Mucosa of descending colon (tissue), 3 donors: ENCODE data around the gene BACE1-AS. TPM values are rescaled to one million over a fixed set of nuclear protein-coding genes. Genes with fewer than 3 reads are reported as not detected.

Experiments used
- ATAC-seq: fragments of 200-7000 bp; cut with Tn5 transposase; one replicate; pipeline ENCODE4 v1.9.1; 2020; ENCODE audit warnings: mild to moderate bottlenecking, moderate library complexity
- DNase-seq, 3 donors: peaks; one replicate each; pipeline ENCODE4 v3.0.0-alpha.2; 2020
- H3K36me3 ChIP-seq: fragments of 200-600 bp; one replicate; pipeline ENCODE4 v1.8.0; 2021; ENCODE audit warnings: low read depth, mild to moderate bottlenecking
- H3K4me1 ChIP-seq: fragments of 200-600 bp; one replicate; pipeline ENCODE4 v1.8.0; 2021; ENCODE audit warnings: low read depth, mild to moderate bottlenecking
- H3K4me3 ChIP-seq: fragments of 200-600 bp; one replicate; pipeline ENCODE4 v1.8.0; 2021; ENCODE audit warnings: mild to moderate bottlenecking
- H3K9me3 ChIP-seq: fragments of 200-600 bp; one replicate; pipeline ENCODE4 v1.8.0; 2021; ENCODE audit warnings: mild to moderate bottlenecking
- CTCF ChIP-seq: fragments of 200-600 bp; IDR thresholded peaks from one replicate; pipeline ENCODE4 v1.8.0; 2022; ENCODE audit warnings: antibody characterized with exemption, mild to moderate bottlenecking
- intact Hi-C, 2 donors: fragments of 100-400 bp; cut with DNase I in 1 of 2; cut with micrococcal nuclease in 1 of 2; formaldehyde crosslinking; loops; one replicate each; pipeline versions ENCODE4 v1.11.0 to v1.11.1; 2022; cut with DNase I, micrococcal nuclease
- long read RNA-seq, 2 donors: library from polyadenylated mRNA; unstranded; transcript quantifications; one replicate each; pipeline ENCODE4 v2.0.0, GENCODE V29; 2019 to 2021
- total RNA-seq, 3 donors: library from RNA; stranded (reverse); fragmentation: NEBNext Ultra II Directional in 2 of 3; extraction: Animal tissue kit (Norgen Biotek cat#: 25700) in 2 of 3; gene quantifications; one replicate each; pipeline versions ENCODE4 v1.2.1 to v1.2.4, GENCODE V29; 2021 to 2023
- donor health status: DM: no; HTN: no; CAD: no; lungs with moderate emphysema.
- donor health status: DM: no; HTN: no; CAD: no.
- donor health status: DM: no; HTN: yes; CAD: no.

Gene BACE1-AS
- 10 to 100 TPM in 1 of 3 donors, 1 to 10 TPM in 2; 6.9 to 11.3 (median 7.4) TPM for total RNA-seq
- long read RNA-seq, donor 1 = 0 reads
- long read RNA-seq, donor 2 = 0 reads

- H3K36me3 ChIP-seq = no peaks in the 10 kb centered on the region
- DNase-seq = no peak
These were observed at the start of gene BACE1-AS for GRCh38 chr11:117290809-117291396. BACE1-AS (plus strand) TSS chr11:117291346.

DNA sequence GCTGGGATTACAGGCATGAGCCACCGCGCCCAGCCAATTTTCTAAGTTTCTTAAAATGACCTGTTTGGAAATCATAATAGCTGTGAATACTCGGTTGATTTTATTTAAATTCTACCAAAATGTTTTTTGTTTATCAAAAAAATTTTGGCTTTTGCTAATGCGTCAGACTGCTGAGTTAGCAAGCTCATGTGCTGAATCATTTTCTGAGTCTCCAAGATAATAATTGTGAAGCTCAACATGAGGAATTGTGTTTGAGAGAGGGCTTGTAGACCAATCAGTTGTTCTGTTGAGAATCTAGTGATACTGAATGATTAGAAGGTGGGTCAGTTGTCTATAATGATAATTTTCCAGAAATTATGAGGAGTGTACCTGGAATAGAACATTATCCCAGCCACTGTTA is 42.8 kb upstream of the BACE1-AS start:
- no peaks in the 10 kb centered on the region for H3K36me3 ChIP-seq
- intact Hi-C loops = no loop called here
- H3K4me1 ChIP-seq = no peaks in the 10 kb centered on the region
- DNase-seq (no peak), ATAC-seq (no peak)
- no peak for TF ChIP-seq CTCF
- H3K4me3 ChIP-seq = no peak overlapping the region
- no peaks in the 10 kb centered on the region for H3K9me3 ChIP-seq

More at GRCh38 chr11:117290809-117291396, at the start of gene BACE1-AS:
- no peak within 1 kb of the TSS for H3K4me3 ChIP-seq
- no peaks in the 10 kb centered on the region for H3K4me1 ChIP-seq
- ATAC-seq = no peak
- intact Hi-C loops = no loop called here
- TF ChIP-seq CTCF = no peak
- no peaks in the 10 kb centered on the region for H3K9me3 ChIP-seq

- no peak for TF ChIP-seq CTCF
- H3K4me3 ChIP-seq = no peak overlapping the region
- no peaks in the 10 kb centered on the region for H3K36me3 ChIP-seq
- H3K4me1 ChIP-seq = no peaks in the 10 kb centered on the region
- DNase-seq (no peak), ATAC-seq (no peak)
- H3K9me3 ChIP-seq = no peaks in the 10 kb centered on the region
- intact Hi-C loops = no loop called here
These were observed 41.6 kb upstream of the BACE1-AS start for GRCh38 chr11:117249571-117249970.

DNA sequence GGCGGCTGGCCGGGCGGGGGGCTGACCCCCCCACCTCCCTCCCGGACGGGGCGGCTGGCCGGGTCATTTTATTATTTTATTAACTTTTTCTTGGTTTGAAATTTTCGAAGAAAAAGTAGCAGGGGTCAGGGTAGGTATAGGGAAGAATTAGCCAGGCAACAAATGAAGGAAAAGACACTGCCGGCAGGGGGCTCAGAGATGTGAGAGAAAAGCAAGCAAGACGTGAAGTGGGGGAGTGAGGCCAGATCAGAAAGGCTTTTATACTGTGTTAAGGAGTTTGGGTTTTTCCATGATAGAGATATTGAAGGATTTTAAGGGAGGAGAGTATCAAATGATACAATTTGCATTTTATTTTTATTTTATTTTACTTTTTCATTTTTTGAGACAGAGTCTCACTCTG is 39.6 kb upstream of the BACE1-AS start:
- Histone ChIP-seq H3K36me3 (no peaks in the 10 kb centered on the region), H3K9me3 (no peaks in the 10 kb centered on the region), H3K4me1 (no peaks in the 10 kb centered on the region), H3K4me3 (no peak overlapping the region)
- intact Hi-C loops = no loop called here
- TF ChIP-seq CTCF = no peak
- DNase-seq (no peak), ATAC-seq (no peak)

- Histone ChIP-seq H3K36me3 (no peaks in the 10 kb centered on the region), H3K4me1 (no peaks in the 10 kb centered on the region), H3K9me3 (no peaks in the 10 kb centered on the region), H3K4me3 (no peak overlapping the region)
- intact Hi-C loops = no loop called here
- no peak for TF ChIP-seq CTCF
- no peak for ATAC-seq
- no peak for DNase-seq
These were observed 35.2 kb upstream of the BACE1-AS start for GRCh38 chr11:117255966-117256365.

DNA sequence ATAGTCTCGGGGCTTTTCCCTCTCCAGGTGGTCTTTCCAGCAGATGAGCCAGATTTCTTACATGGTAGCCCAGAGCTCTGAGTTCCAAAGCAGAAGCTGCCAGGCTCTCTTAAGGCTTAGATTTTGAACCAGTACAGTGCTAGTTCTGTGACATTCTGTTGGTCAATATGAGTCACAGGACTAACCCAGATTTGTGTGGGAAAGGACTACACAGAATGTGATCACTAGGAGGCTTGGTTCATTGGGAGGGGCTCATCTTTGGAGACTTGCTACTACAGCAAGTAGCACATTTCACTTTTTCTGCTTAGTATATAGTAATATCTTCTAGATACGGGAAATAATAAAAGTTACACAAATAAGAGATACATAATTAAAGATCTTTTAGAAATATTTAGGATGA is 34.6 kb upstream of the BACE1-AS start:
- no peak for ATAC-seq
- DNase-seq = no peak

More for the DNA sequence above, 34.6 kb upstream of the BACE1-AS start:
- intact Hi-C loops = no loop called here
- H3K9me3 ChIP-seq = no peaks in the 10 kb centered on the region
- H3K4me3 ChIP-seq = no peak overlapping the region
- no peaks in the 10 kb centered on the region for H3K4me1 ChIP-seq
- no peak for TF ChIP-seq CTCF
- no peaks in the 10 kb centered on the region for H3K36me3 ChIP-seq
